ENCODE data around the gene EDEM2. TPM values are rescaled to one million over a fixed set of nuclear protein-coding genes. Genes with fewer than 3 reads are reported as not detected.

EDEM2 gene
- total and polyA plus RNA-seq, 2 of the 13 experiments (the other 11 are each of a cell fraction or from before 2014, with no cell fraction given) = 33.1 to 46.9 TPM

GRCh38 chr20:35092524-35093266, 54.4 kb downstream of the EDEM2 start, which contains the start of gene TRPC4AP (continued):
- TF ChIP-seq IRF2 (CRISPR knock-in tag; IDR thresholded peaks at IDR 0.05) (peak; percentile 91), HOXA9 (CRISPR knock-in tag; IDR thresholded peaks at IDR 0.05; ENCODE audit: borderline replicate concordance) (0 out of 2 replicates have a peak, but pooled peaks have one; percentile 15), SIX4 (CRISPR knock-in tag; IDR thresholded peaks at IDR 0.05) (0 out of 2 replicates have a peak, but pooled peaks have one; percentile 34), THAP7 (CRISPR knock-in tag; IDR thresholded peaks at IDR 0.05) (peak; percentile 72; the same call in 1 of the 2 replicates), RFXAP (CRISPR knock-in tag; IDR thresholded peaks at IDR 0.05; ENCODE audit: borderline replicate concordance) (peak; percentile 95), ZNF589 (CRISPR knock-in tag; conservative IDR thresholded peaks at IDR 0.05) (peak; percentile 97), ZNF562 (CRISPR knock-in tag; IDR thresholded peaks at IDR 0.05; ENCODE audit: borderline replicate concordance) (no peak), HCFC1 (IDR thresholded peaks at IDR 0.05; ENCODE audit: low read depth, low read length) (peak; percentile 96), MIER2 (CRISPR knock-in tag; IDR thresholded peaks at IDR 0.05) (no peak; the same call in 1 of the 2 replicates), KLF16 (CRISPR knock-in tag; IDR thresholded peaks at IDR 0.05) (peak in 1 of 2 experiments; percentile 97; a peak in 2 of 4 replicates), ATRX (CRISPR knock-in tag; IDR thresholded peaks at IDR 0.05; ENCODE audit: borderline replicate concordance) (peak; percentile 91; the same call in 1 of the 2 replicates), GFI1 (CRISPR knock-in tag; IDR thresholded peaks at IDR 0.05; ENCODE audit: borderline replicate concordance) (peak; percentile 91), HMG20A (CRISPR knock-in tag; IDR thresholded peaks at IDR 0.05; ENCODE audit: borderline replicate concordance) (0 out of 2 replicates have a peak, but pooled peaks have one; percentile 12), SMC3 (IDR thresholded peaks at IDR 0.05; ENCODE audit: low read length) (no peak; the same call in 1 of the 2 replicates), TAF1 (CRISPR knock-in tag; IDR thresholded peaks at IDR 0.05) (peak; percentile 94), ZMAT5 (CRISPR knock-in tag; IDR thresholded peaks at IDR 0.05; ENCODE audit: borderline replicate concordance, low read depth) (peak; percentile 95; the same call in 1 of the 2 replicates), KDM3A (CRISPR knock-in tag; IDR thresholded peaks at IDR 0.05; ENCODE audit: low read depth) (peak; percentile 96), HOXA5 (CRISPR knock-in tag; IDR thresholded peaks at IDR 0.05) (peak; percentile 98), NCOA1 (CRISPR knock-in tag; IDR thresholded peaks at IDR 0.05) (peak; percentile 95), THYN1 (CRISPR knock-in tag; IDR thresholded peaks at IDR 0.05; ENCODE audit: borderline replicate concordance, low read depth) (peak; percentile 99; the same call in 1 of the 2 replicates), MTF1 (CRISPR knock-in tag; IDR thresholded peaks at IDR 0.05) (peak; percentile 95), ZFP41 (CRISPR knock-in tag; IDR thresholded peaks at IDR 0.05; ENCODE audit: borderline replicate concordance) (peak; percentile 96), ZNF772 (CRISPR knock-in tag; IDR thresholded peaks at IDR 0.05) (peak; percentile 99), XRCC5 (optimal IDR thresholded peaks at IDR 0.05; ENCODE audit: low read length) (peak; percentile 99), MEF2D (CRISPR knock-in tag; IDR thresholded peaks at IDR 0.05) (peak; percentile 91), MAFG (CRISPR knock-in tag; IDR thresholded peaks at IDR 0.05) (peak; percentile 55), MLX (CRISPR knock-in tag; IDR thresholded peaks at IDR 0.05) (peak; percentile 74; the same call in 1 of the 2 replicates), HOXD1 (CRISPR knock-in tag; IDR thresholded peaks at IDR 0.05) (peak; percentile 95), MXD3 (CRISPR knock-in tag; IDR thresholded peaks at IDR 0.05) (peak; percentile 98), ZNF709 (CRISPR knock-in tag; IDR thresholded peaks at IDR 0.05) (peak; percentile 96), ZNF224 (CRISPR knock-in tag; IDR thresholded peaks at IDR 0.05) (no peak; the same call in 1 of the 2 replicates)

Data from HepG2 (cell line).